ENCODE data around the gene CCDC40. TPM values are rescaled to one million over a fixed set of nuclear protein-coding genes. Genes with fewer than 3 reads are reported as not detected.
"Not testable (repeated sequence)": the region's sequence is repeated elsewhere in the genome, so short reads cannot be mapped to it uniquely, and the experiment has no call there.

CCDC40 gene
- total RNA-seq, 1 donor from 2014 or later: 0.16 TPM

DNA sequence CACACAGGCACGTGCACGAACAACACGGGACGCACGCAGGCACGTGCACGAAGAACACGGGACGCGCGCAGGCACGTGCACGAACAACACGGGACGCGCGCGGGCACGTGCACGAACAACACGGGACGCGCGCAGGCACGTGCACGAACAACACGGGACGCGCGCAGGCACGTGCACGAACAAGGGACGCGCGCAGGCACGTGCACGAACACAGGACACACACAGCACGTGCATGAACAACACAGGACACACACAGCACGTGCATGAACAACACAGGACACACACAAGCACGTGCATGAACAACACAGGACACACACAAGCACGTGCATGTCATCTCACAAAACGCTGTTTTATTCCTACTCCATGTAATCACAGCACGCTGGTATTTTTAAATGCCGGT lies 53.7 kb downstream of the CCDC40 start:
- H3K36me3 Mint-ChIP-seq (ENCODE audit: low read depth); H3K27ac Mint-ChIP-seq; H3K27me3 Mint-ChIP-seq (ENCODE audit: insufficient read depth); DNase-seq (ENCODE audit: low spot score); intact Hi-C loops (cut with micrococcal nuclease); H3K4me3 Mint-ChIP-seq; H3K4me1 Mint-ChIP-seq (ENCODE audit: low read depth); H3K9me3 Mint-ChIP-seq: not testable (repeated sequence)

DNA sequence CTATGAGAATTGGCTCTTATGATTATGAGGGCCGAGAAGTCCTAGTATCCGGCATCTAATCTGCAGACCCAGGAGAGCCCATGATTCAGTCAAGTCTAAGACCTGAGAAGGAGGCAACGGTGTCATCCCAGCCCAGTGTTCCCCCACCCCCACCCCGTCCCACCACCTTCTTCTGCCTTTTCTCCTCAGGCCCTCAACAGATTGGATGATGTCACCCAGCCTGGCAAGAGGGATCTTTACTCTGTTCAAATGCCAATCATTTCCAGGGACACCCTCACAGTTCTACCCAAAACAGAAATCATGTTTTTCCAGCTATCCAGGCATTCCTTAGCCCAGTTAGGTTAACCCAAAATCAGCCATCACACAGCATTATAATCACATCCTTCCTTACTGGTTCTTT lies 54.9 kb downstream of the CCDC40 start:
- no peaks in the 10 kb centered on the region for H3K9me3 Mint-ChIP-seq
- intact Hi-C loops (cut with micrococcal nuclease): no loop called here
- no peak for DNase-seq (ENCODE audit: low spot score)
- H3K4me1 Mint-ChIP-seq (ENCODE audit: low read depth): no peaks in the 10 kb centered on the region
- H3K27me3 Mint-ChIP-seq (ENCODE audit: insufficient read depth): peaks cover 6% of the 10 kb centered on the region
- no peak overlapping the region for H3K4me3 Mint-ChIP-seq
- H3K27ac Mint-ChIP-seq: no peak overlapping the region
- no peaks in the 10 kb centered on the region for H3K36me3 Mint-ChIP-seq (ENCODE audit: low read depth)

DNA sequence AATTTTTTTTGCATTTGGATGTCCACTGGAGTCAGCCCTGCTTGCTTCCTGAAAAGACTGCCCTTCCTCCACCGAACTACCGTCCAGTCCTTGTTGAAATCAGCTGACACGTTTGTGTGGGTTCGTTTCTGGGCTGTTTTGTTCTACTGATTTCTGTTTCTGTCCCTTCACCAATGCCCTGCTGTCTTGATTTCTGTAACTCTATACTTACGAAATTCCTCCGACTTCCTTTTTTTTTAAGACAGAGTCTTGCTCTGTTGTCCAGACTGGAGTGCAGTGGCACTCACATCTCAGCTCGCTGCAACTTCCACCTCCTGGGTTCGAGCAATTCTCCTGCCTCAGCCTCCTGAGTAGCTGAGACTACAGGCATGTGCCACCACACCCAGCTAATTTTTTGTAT lies 56.5 kb downstream of the CCDC40 start:
- intact Hi-C loops (cut with micrococcal nuclease): no loop called here
- H3K36me3 Mint-ChIP-seq (ENCODE audit: low read depth): no peaks in the 10 kb centered on the region
- no peak overlapping the region for H3K4me3 Mint-ChIP-seq
- no peaks in the 10 kb centered on the region for H3K9me3 Mint-ChIP-seq
- no peak for DNase-seq (ENCODE audit: low spot score)
- H3K4me1 Mint-ChIP-seq (ENCODE audit: low read depth): no peaks in the 10 kb centered on the region
- no peak overlapping the region for H3K27ac Mint-ChIP-seq
- H3K27me3 Mint-ChIP-seq (ENCODE audit: insufficient read depth): peaks cover 8% of the 10 kb centered on the region

DNA sequence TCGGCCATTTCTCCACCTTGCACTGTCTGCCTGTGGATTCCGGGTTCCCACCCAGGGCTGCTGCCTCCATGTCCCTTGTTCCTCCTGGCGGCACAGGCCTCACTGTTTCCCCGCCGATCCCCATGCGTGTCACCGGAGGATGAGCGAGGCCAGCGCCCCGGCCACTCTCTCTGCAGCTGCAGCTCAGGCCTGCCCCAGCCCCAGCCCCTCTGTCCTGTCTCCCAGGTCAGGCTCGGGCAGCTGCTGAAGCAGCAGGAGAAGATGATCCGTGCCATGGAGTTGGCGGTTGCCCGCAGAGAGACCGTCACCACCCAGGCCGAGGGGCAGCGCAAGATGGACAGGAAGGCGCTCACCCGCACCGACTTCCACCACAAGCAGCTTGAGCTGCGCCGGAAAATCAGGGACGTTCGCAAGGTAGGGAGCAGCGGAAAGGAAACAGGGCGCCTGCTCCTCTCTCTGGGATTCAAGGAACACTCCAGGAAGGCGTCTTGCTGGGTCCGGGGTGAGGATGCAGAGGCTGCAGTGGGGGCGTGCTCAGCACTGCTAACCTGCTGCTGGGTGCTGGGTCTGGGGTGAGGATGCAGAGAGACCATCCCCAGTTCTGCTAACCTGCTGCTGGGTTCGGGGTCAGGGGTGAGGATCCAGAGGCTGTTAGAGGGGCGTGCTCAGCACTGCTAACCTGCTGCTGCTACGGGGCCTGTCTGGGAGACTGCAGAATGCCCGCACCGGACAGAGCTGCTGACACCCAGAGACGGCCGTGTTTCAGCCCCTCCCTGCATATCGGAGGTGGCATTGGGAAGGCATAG lies 58.8 kb downstream of the CCDC40 start:
- H3K27ac Mint-ChIP-seq: no peak overlapping the region
- peaks cover 8% of the 10 kb centered on the region for H3K4me1 Mint-ChIP-seq (ENCODE audit: low read depth)
- H3K36me3 Mint-ChIP-seq (ENCODE audit: low read depth): no peaks in the 10 kb centered on the region
- peaks cover 10% of the 10 kb centered on the region for H3K27me3 Mint-ChIP-seq (ENCODE audit: insufficient read depth)
- no peaks in the 10 kb centered on the region for H3K9me3 Mint-ChIP-seq
- no peak for DNase-seq (ENCODE audit: low spot score)
- intact Hi-C loops (cut with micrococcal nuclease): no loop called here
- no peak overlapping the region for H3K4me3 Mint-ChIP-seq

DNA sequence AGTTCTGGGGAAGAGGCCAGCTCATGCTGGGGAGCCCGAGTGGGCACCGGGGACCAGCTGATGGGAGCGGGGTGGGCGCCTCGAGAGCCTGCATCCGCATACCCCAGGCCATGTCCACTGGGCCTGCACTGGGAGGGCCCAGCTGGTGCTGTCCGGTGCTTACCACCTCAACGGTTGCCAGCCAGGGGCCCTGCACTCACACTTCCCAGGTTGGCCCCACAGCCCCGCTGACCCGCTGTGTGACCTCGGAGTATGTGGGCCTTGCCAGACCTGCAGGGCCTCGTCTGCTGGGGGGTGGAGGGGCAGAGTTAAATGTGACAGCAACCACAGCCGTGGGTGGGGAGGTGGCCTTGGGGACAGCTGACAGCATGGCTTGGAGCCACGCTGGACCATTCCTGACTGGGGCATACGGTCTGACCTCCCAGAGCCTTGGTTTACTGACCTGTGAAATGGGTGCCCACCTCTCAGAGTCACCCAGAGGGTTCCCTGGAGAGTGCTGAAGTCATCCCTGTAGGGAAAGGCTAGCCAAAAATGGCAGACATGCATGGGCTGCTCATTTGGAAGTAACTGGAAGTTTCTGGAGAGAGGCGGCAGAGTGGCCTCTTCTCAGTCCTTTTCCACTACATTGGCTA lies 59.5 kb downstream of the CCDC40 start:
- Mint-ChIP-seq H3K4me1 (ENCODE audit: low read depth) (peaks cover 16% of the 10 kb centered on the region), H3K9me3 (no peaks in the 10 kb centered on the region), H3K27ac (no peak overlapping the region), H3K36me3 (ENCODE audit: low read depth) (no peaks in the 10 kb centered on the region), H3K4me3 (no peak overlapping the region), H3K27me3 (ENCODE audit: insufficient read depth) (peaks cover 10% of the 10 kb centered on the region)
- no peak for DNase-seq (ENCODE audit: low spot score)
- intact Hi-C loops (cut with micrococcal nuclease): no loop called here

DNA sequence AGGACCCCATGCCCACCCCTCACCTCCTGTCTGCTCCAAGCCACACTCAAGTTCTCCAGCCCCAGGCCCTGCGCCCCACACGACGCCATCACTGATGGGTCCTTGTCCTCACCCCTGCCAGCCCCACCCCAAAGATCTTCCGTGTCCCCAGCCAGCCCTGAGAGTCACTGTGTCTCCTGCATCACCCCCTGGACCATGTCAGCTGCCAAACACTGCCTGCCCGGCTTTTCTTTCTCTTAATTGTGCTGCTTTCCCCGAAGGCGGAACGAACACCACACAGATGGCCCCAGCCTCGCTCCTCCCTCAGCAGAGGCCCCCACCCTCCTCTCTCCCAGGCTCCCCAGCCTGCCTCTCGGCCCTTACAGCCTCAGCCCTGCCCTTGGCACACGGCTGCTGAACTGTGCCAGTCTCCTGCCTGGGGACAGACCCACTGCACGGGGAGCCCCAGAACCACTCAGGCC lies 60.1 kb downstream of the CCDC40 start:
- Mint-ChIP-seq H3K36me3 (ENCODE audit: low read depth) (no peaks in the 10 kb centered on the region), H3K9me3 (no peaks in the 10 kb centered on the region), H3K27me3 (ENCODE audit: insufficient read depth) (peaks cover 10% of the 10 kb centered on the region), H3K27ac (no peak overlapping the region), H3K4me1 (ENCODE audit: low read depth) (peaks cover 17% of the 10 kb centered on the region), H3K4me3 (no peak overlapping the region)
- intact Hi-C loops (cut with micrococcal nuclease): no loop called here
- DNase-seq (ENCODE audit: low spot score): no peak

DNA sequence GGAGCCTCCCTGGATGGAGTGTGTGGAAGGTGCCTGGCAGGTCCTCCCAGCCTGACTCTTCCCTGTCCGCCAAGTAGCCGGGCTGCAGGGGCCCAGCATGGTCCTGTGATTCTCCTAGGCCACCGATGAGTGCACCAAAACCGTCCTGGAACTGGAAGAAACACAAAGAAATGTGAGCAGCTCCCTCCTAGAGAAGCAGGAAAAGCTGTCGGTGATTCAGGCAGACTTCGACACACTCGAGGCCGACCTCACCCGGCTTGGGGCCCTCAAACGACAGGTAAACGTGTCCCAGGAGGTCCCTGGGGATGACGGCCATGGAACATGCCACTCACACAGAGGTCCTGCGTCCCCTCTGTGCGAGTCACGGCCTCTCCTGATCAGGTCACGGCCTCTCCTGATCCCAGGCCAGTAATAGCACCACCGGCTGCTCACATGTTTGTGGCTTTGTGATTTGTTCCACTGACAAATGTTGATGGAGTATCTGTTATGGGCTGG lies 60.7 kb downstream of the CCDC40 start:
- Mint-ChIP-seq H3K9me3 (no peaks in the 10 kb centered on the region), H3K4me1 (ENCODE audit: low read depth) (peaks cover 20% of the 10 kb centered on the region), H3K36me3 (ENCODE audit: low read depth) (no peaks in the 10 kb centered on the region), H3K27me3 (ENCODE audit: insufficient read depth) (peaks cover 12% of the 10 kb centered on the region), H3K27ac (no peak overlapping the region), H3K4me3 (no peak overlapping the region)
- no peak for DNase-seq (ENCODE audit: low spot score)
- intact Hi-C loops (cut with micrococcal nuclease): no loop called here

DNA sequence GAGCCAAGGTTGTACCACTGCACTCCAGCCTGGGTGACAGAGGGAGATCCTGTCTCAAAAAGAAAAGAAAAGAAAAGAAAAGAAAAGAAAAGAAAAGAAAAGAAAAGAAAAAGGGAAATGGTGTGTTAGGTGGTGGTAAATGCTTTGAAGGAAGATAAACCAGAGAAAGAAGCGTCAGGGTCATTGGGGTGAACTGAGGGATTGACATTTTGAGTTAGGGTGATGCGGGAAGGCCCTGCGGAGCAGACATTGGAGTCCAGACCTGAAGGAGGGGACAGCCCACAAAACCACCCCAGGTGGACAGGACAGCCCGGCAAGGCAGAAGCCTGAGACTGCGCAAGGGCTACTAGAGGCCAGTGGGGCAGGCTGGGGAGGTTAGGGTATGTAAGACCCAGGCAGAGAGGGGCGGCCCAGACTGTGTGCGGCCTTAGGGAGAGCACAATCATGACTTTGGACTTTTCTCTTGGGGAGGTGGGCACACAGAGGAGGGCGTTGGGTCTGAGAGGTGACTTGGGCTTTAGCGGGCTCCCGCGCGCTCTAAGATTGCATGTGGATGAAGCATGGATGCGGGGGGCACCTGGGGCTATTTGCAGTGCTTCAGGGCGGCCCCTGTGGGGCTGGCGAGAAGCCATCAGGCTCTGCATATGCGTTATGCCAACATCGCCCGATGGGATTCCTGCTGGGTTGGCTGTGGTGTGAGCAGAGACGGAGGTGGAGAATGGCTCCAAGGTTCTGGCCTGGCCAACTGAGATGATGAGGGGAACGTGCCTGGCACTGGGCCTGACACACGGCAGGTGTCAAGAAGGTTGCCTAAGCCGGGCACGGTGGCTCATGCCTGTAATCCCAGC lies 61.6 kb downstream of the CCDC40 start:
- Mint-ChIP-seq H3K27me3 (ENCODE audit: insufficient read depth) (peaks cover 10% of the 10 kb centered on the region), H3K4me1 (ENCODE audit: low read depth) (peaks cover 26% of the 10 kb centered on the region), H3K27ac (no peak overlapping the region), H3K36me3 (ENCODE audit: low read depth) (no peaks in the 10 kb centered on the region), H3K4me3 (no peak overlapping the region), H3K9me3 (no peaks in the 10 kb centered on the region)
- no peak for DNase-seq (ENCODE audit: low spot score)
- intact Hi-C loops (cut with micrococcal nuclease): no loop called here

DNA sequence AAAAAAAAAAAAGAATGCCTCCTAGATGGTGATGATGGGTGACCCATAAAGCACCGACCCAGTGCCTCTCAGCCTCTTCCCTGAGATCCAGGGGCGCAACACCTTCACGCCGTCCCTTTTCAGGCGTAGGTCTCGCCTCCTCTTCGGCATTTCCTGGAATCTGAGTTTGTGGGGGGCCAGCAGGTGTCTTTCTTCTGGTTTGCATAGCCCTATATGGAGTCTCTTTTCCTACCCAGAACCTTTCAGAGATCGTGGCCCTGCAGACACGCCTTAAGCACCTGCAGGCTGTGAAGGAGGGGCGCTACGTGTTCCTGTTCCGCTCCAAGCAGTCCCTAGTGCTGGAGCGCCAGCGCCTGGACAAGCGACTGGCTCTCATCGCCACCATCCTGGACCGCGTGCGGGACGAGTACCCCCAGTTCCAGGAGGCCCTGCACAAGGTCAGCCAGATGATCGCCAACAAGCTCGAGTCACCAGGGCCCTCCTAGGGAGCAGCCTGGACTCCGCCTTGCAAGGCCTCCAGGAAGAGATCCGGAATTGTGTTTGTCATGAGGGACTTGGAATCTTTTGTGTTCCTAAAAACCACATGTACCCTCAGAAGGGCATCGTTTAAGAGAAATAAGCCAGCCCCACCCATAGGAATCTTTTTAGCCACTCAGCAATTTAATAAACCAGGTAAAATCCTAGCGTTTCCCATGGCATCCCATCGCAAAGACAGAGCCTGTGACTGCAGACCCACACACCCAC lies 63.0 kb downstream of the CCDC40 start:
- H3K36me3 Mint-ChIP-seq (ENCODE audit: low read depth): no peaks in the 10 kb centered on the region
- intact Hi-C loops (cut with micrococcal nuclease): loop anchor here (1.0 to 5.0 kb wide), 4 partner anchors 17 to 168 kb away; partner anchors contain the start of gene CCDC40

DNA sequence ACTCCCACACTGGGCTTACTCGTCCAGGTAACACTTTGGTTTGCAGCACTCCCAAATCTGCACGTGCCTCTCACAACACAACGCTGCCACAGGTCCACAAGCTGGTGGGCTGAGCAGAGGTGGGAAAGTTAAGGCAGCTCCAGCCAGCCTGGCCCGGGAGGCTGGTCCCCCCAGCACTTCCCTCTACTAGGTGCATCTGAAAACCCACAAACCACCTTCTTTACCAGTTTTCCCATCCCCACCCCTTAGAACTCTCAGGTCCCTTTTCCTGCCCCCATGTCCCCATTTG lies 63.5 kb downstream of the CCDC40 start:
- peaks cover 8% of the 10 kb centered on the region for H3K27me3 Mint-ChIP-seq (ENCODE audit: insufficient read depth)
- DNase-seq (ENCODE audit: low spot score): no peak
- no peaks in the 10 kb centered on the region for H3K36me3 Mint-ChIP-seq (ENCODE audit: low read depth)
- H3K4me3 Mint-ChIP-seq: peak overlapping the region; percentile 86
- H3K9me3 Mint-ChIP-seq: no peaks in the 10 kb centered on the region
- H3K4me1 Mint-ChIP-seq (ENCODE audit: low read depth): peaks cover 26% of the 10 kb centered on the region
- peak overlapping the region; percentile 34 for H3K27ac Mint-ChIP-seq
- intact Hi-C loops (cut with micrococcal nuclease): loop anchor here (1.0 to 5.0 kb wide), 4 partner anchors 18 to 167 kb away; partner anchors contain the start of gene CCDC40

More for the DNA sequence above, 63.0 kb downstream of the CCDC40 start:
- Mint-ChIP-seq H3K4me3 (no peak overlapping the region), H3K27ac (no peak overlapping the region), H3K9me3 (no peaks in the 10 kb centered on the region), H3K4me1 (ENCODE audit: low read depth) (peaks cover 26% of the 10 kb centered on the region), H3K27me3 (ENCODE audit: insufficient read depth) (peaks cover 8% of the 10 kb centered on the region)
- no peak for DNase-seq (ENCODE audit: low spot score)

DNA sequence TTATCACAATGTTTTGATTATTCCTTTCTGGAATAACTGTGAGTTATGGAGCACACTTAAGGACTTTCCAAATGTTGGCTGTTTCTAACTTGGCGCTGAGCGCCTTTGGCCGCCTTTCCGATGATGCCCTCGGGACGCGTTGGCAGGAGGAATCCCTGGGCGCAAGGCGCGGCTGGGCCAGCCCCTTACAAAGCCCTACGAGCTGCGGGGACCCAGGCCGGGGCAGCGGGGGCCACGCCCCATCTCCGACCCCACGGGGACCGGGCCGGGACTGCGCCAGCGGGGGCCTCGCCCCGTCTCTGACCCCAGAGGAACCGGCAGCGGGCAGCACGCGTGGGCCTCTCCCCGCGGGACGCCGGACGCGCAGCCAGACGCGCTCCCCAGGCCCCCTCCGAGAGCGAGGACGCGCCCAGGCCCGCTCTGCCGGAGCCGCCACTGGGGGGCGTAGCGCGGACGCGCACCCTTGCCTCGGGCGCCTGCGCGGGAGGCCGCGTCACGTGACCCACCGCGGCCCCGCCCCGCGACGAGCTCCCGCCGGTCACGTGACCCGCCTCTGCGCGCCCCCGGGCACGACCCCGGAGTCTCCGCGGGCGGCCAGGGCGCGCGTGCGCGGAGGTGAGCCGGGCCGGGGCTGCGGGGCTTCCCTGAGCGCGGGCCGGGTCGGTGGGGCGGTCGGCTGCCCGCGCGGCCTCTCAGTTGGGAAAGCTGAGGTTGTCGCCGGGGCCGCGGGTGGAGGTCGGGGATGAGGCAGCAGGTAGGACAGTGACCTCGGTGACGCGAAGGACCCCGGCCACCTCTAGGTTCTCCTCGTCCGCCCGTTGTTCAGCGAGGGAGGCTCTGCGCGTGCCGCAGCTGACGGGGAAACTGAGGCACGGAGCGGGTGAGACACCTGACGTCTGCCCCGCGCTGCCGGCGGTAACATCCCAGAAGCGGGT lies 64.8 kb downstream of the CCDC40 start, which contains the start of gene GAA:
Gene GAA, plus strand, starts transcription at position 571 of the 935 bp plus-strand sequence. CDS start 3,006 bp downstream, outside the sequence.
- Mint-ChIP-seq H3K9me3 (no peaks in the 10 kb centered on the region), H3K36me3 (ENCODE audit: low read depth) (no peaks in the 10 kb centered on the region), H3K4me3 (peak within 1 kb of the TSS; percentile 92), H3K27ac (peak within 1 kb of the TSS; percentile 82), H3K27me3 (ENCODE audit: insufficient read depth) (peaks cover 6% of the 10 kb centered on the region), H3K4me1 (ENCODE audit: low read depth) (peaks cover 26% of the 10 kb centered on the region)
- peak; percentile 86 for DNase-seq (ENCODE audit: low spot score)
- intact Hi-C loops (cut with micrococcal nuclease): loop anchor here (1.0 to 5.0 kb wide), 4 partner anchors 46 to 166 kb away; partner anchors contain the start of genes CCDC40 and EIF4A3

All from activated T-helper 1 cell treated with anti-CD3 and anti-CD28 coated beads, Interleukin-12 subunit alpha, Interleukin-12 subunit beta, Interleukin-2, Interleukin-4 antibody, amounts not matched to agents 30 ng/mL and 10 ng/mL and 1 ng/mL, durations not matched to agents 14 hours and 24 hours and 36 hours (primary cell).